G401.6 (cell line): Measurements from ENCODE around the gene NSUN5.
"Not testable (repeated sequence)": the region's sequence is repeated elsewhere in the genome, so short reads cannot be mapped to it uniquely, and the experiment has no call there.

Experiments used
- FAIRE-seq: peaks from 2 replicates; lab custom pipeline; 2012; peaks lifted over from hg19 to GRCh38; lab: Jason Lieb, UNC

NSUN5 gene

DNA sequence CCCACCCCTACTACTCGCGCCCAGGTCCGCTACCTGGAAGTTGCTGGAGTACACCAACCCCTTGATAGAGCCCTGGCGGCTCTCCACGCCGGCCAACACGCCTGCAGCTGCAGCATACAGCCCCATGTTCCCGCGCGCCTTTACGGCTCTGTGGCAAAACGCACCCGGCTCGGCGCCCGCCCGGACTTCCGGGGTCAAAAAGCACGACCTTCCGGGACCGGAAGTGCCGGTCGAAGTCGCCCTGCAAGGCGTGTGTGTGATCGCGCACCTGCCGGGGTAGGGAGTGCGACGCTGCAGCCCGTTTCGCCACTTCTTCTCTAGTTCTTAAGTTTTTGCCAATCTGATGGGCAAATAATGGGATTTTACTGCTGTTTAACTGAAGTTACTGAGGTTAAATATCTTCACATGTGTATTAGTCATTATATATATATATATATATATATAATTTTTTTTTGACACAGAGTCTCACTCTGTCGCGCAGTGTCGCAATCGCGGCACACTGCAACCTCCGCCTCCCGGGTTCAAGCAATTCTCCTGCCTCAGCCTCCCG lies at the start of gene NSUN5:
Gene NSUN5 (minus strand): TSS at position 162 of the 550 bp plus-strand sequence. CDS start 36 bp downstream, at position 126.
- FAIRE-seq, result no peak

DNA sequence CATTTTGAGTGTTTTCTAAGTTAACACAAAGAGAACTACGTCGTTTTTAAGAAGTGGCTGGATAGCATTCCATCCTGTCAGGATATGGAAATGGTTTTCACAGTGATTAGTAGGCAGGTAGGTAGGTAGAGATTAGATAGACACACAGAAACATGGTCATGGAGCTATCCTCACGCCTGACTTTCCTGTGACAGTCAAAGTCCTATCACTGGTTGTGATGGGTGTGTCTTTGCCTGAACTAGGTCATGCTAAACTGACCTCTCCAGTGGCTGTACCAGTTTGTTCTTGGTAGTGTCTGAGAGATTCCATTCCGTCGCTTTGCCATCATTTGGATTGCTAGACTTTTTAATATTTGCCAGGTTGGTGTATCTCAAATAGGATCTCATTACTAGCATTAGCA lies 47.5 kb upstream of the NSUN5 start:
- no peak for FAIRE-seq

DNA sequence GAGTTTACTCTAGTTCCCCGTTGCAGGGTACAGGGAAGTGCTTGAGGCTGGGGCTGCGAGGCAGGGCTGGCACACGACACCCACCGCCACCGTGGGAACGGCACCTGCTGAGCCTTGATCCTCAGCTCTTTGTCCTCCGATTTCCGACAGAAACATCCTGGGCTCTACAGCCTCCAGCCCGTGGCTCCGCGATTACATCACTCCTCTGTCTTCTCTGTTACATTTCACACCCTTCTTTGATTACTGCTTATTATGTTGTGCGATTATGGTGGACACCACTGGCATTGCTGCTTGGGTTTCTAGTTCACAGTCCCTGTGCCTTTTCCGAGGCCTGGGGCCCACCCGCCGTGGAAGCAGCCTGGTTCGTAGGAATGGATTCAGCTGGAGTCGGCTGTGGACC lies 46.2 kb upstream of the NSUN5 start:
- no peak for FAIRE-seq

DNA sequence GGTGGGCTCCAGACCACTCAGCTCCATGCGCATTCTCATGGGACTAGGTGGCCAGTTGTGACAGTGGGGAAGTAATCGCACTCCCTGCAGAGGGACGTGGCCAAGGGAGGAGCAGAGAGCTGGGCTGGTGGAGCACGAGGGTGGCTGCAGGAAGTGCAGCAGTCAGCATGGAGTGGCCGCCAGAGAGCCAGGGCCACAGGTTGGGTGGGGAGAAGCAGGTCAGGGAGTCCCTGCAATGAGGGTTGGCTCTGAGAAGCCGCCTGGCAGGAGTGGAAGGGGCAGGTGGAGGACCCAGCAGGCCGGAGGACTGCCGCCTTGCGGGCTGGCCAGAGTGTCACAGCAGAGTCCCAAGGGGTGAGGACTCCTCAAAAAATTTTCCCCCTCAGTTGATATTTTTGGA lies 45.6 kb upstream of the NSUN5 start:
- no peak for FAIRE-seq

DNA sequence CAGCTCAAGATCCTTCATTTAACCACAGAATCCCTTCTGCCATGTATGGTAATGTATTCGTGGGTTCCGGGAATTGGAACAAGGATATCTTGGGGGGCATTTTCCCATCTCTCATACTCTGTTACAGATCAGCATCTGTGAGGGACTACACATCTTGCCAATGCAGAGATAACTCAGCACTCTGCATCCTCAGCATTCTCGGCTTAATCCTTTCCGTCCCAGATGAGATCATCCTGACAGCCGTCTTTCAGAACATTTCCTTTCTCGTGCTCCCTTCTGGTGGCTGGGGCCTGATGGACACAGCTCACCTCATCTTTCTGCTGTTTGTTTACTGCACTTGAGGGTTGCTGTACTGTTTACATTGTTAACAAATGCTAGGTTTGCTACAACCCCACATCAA lies 44.6 kb upstream of the NSUN5 start:
- FAIRE-seq, result no peak

DNA sequence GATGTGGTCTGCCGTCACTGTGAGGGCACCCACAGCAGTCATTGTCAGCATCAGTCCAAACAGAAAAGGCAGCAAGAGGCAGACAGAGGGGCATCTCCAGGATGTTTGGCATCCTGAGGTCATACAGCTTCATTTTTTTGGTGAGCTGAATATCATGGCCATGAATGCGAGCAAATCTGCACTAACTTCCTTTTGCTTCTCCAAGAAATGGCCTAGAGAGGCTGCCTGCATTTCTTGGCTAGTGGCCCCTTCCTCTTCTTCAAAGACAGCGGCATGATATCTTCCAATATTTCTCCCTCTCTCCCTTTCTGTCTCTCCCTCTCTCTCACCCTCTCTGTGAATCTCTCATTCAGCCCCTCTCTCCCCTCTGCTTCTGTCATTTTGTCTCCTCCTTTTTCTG lies 44.2 kb upstream of the NSUN5 start:
- no peak for FAIRE-seq

DNA sequence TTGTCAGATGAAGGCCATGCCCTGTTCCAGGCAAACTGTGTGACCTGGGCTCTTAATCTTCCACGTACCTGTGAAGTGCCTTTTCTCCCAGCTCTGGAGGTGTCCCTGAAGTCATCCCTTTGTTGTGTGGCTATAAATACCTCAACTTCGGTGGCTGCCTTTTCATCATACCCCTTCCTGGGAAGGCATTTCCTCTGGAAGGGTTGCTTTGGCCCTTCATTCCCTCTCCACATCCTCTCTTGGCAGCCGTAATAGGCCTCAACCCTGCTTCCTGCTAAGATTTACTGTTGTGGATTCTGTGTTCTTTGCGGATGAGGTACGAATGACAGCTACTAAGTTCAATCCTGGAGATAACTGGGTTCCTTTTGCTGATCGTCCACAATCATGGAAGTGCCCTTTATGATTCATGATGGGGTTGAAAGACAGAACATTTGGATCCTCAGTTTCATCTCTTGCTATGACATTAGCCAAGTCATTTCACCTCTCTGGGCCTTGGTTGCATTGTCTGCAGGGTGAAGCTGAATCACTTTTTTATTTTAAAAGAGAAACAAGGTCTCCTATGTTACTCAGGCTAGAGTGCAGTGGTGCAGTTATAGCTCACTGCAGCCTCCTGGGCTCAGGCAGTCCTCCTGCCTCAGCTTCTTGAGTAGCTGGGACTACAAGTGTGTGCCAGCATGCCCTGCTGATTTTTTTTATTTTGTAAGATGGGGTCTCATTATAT lies 43.0 kb upstream of the NSUN5 start:
- FAIRE-seq, result no peak

DNA sequence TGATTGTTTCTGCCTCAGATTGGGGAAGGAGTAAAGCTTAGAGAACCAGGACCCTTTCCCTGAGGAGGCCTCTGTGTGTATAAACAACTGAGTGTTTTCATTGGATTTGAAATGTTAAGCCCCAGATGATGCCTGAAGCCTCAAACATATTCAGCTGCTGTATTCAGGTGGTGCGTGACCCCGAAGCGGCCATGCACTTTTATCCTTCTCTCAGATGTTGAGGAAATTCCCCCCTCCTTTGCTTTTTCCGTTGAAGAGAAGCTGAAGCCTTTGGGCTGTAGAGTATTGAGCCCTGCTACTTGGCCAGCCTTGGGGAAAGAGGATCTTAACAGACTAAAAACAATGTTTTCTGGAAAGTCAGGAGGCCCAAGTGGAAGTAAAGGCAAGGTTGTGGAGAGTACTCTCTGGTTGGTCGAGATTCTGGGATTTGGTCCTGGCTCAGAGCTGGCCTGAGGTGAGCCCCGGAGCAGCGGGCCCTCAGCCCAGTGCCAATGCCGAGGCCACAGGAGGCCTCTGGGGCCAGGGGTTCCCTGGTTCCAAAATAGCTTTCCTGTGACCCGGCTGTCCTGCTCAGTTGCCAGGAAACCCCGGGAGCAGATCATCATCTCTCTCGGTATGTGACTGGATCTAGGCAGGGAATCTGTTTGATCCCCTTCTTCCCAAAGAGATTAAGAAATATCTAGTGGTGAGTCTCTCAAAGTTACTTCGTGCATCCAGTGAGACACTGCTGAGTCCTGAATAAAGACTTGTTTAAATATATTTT lies 41.9 kb upstream of the NSUN5 start:
- no peak for FAIRE-seq

DNA sequence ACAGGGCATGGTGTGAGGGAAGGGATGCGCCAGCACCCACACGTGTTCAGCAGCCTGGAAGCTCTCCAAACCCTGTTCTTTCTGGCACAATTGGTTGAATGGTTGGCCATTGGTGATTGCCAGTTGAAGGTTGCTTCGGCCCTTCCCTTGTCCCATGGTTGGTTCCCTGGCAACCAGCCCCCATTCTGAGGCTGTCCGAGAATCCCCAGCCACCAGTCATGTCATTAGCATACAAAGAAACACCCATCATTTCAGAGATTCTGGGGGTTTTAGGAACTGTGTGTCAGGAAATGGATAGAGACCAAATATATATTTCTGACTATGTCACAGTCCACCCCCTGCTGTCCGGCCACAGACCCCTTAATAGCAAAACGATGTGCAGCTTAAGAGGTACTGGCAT lies 41.1 kb upstream of the NSUN5 start:
- no peak for FAIRE-seq

DNA sequence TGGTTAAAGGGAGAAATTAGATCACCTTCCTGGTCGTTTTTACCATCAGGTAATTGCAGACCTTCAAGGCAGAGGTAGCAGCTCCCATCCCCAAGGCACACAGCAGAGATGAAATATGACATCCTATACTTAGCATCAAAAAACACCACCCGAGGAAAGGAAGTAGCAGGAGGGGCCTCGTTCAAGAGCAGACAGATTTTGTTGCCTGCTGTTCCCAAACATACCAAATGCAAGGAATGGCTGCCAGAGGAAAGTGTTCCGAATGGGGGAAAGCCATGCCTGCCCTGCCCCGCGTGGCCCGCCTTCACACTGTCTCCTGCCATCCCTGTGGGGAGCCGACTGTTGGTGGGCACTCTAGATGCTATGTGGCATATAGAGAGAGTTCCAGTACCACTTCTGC lies 37.3 kb upstream of the NSUN5 start:
- FAIRE-seq, result no peak

DNA sequence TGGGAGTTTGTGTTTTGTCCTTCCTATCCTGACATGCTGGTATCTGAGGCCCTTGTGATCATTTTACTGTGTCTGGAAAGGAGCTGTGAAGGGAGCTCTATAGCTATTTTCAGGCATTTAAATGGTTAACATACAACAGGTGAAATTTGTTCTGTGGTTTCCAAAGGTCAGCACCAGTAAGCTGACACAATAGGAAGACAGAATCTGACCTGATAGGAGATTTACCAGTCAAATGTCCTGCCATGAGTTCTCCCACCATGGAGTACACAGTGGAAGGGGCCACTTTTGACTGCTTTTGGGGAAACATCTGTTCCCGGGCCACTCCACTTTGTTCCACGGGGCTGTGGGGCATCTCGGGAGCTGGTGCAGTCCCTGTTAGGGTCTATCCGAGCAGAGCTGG lies 36.9 kb upstream of the NSUN5 start:
- no peak for FAIRE-seq

DNA sequence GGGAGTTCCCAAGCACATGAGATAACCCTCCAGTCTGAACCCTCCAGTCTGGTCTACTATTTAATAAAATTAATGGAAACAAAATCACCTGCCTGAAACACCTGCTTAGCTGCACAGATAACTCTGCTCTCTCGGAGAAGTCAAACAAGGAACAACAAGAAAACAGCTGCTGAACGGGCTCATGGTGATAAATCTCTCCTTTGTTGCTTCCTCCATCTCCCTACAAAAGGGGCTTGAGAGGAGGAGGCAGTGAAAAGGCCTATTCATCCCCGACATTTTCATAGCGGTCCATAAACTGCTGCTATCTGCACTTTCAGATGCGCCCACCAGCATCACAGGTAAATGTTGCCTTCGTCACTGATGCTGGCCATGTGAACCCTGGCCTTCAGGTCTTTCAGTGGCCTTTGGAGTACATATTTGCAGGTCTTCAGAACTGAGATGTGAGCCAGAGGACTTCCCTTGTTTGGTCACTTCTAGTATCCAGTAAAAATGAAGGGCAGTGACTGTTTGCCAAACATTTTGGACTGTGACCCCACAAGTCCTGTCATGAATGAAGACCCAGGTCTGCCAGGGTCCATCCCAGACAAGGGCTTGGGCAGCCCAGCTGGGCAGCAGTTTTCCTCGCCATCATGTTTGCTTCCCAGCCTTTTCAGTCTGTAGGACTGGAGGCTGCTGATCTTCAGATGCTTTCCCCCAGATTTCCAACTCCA lies 35.2 kb upstream of the NSUN5 start:
- no peak for FAIRE-seq

DNA sequence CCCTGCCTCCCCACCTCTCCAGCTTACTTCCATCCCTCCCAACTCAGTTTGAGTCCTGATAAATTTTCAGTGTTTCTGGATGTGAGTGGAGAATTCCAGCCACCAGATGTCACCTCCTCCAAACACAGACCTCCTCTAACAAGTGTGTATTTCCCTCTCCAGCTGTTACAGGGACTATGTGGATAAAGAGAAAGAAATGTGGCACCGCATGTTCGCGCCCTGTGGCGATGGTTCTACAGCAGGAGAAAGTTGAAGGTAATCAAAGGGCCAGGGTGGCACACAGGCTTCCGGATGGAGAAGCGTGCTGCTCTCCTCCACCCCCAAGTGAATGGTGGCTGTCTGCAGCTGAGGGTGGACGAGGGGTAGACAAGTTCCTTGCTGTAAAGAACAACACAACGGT lies 34.0 kb upstream of the NSUN5 start:
- FAIRE-seq, result no peak

DNA sequence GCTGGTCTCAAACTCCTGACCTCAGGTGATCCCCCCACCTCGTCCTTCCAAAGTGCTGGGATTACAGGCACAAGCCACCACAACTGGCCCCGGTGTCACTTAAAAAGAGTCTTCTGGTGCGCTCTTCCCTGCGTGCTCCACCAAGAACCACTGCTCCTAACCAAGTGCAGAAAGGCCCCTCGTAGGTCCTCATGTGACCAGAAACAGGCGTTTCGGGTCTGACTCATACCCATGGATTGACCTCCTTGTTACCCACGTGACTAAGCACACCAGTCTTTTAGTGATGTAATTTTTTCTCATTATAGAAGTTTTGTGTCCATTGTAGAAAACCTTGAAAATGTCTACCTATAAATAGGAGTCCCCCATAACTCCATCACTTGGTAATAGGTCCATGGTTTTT lies 33.3 kb upstream of the NSUN5 start:
- FAIRE-seq, result no peak

DNA sequence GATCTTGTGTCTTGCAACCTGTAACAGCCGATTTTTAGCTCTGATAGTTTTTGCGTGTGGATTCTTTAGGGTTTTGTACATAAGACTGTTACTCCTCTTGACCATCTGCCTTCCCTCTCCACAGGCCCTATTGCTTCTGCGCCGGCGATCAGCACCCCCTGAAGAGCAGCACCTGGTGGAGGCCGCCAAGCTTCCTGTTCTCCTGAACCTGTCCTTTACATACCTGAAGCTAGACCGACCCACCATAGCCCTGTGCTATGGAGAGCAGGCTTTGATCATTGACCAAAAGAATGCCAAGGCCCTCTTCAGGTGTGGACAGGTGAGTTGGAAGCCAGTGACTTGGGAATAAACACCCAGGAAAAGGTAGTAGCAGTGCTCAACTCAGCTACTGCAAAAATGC lies 31.9 kb upstream of the NSUN5 start:
- FAIRE-seq, result no peak

DNA sequence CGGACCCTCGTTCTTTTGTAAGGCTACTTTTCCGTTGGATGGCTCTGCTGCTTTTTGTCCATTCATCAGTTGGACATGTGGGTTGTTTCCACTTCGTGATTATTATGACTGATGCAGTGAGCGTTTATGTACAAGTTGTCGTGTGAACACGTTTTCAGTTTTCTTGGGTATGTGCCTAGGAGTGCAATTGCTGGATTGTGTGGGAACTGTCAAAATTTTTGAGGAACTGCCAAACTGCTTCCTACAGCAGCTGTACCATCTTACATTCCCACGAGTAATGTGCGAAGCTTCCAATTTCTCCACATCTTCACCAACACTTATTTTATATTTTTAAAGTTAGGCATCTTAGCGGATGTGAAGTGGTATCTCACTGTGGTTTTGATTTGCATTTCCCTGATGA lies 29.7 kb upstream of the NSUN5 start:
- FAIRE-seq, result no peak

DNA sequence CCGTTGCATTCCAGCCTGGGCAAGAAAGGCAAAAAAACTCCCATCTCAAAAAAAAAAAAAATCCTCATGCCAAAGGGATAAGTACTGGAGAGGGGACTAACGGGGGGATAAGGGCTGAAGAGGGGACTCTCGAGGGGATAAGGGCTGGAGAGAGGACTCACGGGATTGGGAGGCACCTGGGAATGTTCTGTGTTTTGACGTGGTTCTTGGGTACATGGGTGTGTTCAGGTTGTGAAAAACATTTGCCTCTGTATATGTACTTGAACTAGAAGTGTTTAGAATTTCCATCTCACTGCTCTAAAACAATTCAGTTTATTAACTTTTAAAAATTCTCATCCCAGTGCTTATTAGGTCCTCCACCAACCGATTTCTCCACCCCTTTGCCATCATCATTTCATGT lies 23.8 kb upstream of the NSUN5 start:
- FAIRE-seq, result no peak

DNA sequence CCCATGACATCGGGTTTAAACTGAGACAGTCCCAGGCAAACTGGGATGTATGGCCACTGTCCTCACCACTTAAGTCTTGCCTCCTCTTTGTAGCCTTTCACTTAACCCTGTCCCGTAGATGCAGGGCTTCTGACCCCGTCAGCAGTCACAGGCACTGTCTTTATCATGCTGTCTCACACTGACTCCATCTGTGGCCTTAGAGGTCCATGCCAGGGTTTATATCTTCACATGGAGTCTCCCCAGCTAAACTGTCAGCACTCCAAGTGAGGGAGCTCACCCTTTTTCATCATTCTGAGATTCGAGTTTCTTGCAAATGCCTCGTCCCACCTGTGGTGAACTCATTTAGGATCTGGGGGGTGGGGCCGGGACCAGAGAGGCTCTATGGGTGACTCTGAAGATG lies 22.1 kb upstream of the NSUN5 start:
- FAIRE-seq, result no peak

DNA sequence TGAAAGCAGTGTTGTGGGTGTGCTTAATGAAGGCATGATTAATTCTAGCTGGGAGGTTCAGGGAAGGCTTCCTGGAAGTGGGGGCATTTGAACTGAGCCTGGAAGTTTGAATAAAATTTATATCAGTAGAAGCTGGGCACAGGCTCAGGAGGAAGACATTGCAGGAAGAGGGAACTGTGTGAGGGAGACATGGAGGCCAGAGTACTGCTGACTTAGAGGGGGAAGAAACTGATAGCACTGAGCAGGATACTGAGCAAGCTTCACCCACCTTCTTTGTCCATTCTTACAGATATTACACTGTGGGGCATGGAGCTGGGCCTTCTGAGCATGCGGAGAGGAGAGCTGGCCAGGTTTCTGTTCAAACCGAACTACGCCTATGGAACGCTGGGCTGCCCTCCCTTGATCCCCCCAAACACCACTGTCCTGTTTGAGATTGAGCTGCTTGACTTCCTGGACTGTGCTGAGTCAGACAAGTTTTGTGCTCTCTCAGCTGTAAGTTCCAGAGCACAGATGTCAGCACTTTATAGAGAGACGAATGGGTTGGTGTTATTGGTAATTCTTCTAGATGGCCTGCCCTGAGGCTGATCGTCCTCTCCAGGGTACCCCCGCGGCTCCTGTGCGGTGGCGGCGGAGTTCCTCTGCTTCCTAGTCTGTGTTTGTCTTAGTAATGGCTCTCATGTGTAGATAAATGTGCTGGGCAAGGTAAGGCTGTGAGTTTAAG lies 21.4 kb upstream of the NSUN5 start:
- no peak for FAIRE-seq

DNA sequence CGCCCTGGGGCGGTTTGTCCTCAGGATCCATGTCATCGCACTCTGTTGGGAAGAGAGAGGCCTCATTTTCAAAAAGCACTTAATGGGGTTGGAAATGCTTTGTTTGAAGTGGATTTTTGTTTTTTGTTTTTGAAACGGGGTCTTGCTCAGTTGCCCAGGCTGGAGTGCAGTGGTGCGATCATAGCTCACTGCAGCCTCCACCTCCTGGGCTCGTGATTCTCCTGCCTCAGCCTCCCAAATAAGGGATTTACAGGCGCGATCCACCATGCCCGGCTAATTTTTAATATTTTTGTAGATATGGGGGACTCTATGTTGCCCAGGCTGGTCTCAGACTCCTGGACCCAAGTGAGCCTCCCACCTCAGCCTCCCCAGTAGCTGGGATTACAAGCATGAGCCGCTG lies 20.1 kb upstream of the NSUN5 start:
- no peak for FAIRE-seq

DNA sequence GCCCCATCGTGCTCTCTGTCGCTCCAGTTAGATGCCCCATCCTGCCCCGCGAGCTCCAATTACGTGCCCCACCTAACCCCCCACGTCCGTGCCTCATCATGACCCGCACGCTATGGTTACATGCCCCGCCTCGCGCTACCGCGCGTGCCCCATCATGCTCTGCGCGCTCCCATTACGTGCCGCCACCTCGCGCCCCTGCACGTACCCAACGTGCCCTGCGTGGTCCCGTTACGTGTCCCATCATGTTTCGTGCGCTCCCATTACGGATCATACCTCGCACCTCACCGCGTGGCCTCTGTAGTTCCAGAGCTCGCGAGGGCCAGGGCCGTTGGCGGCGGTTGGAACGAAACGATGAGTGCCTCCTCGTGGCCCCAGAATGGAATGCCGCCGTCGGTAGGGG lies 19.3 kb upstream of the NSUN5 start, which contains the start of the genes FKBP6 and TRIM50:
Gene FKBP6 (plus strand): TSS at position 240 of the 400 bp plus-strand sequence. CDS start 268 bp downstream, outside the sequence.
Gene TRIM50 (minus strand): TSS at position 161 of the 400 bp plus-strand sequence. CDS start 3,295 bp downstream, outside the sequence.
- not testable (repeated sequence) for FAIRE-seq

DNA sequence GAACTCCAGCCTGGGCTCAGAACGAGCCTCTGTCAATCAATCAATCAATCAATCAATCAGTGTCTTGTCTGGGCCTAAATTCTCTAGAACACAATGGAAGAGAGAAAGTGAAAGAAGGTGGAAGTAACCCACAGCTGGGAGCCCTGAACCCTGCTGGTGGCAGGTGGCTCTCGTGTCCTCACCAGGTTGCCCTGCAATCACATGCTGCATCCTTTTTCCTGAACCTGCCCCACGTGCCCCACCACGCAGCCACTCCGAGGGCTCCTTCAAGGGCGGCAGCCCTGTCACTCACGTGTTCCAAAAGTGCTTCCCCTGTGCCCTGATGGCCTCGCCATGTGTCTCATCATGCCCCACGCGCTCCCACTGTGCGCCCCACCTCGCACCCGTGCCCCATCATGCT lies 18.8 kb upstream of the NSUN5 start:
- not testable (repeated sequence) for FAIRE-seq
